ENCODE data around the gene PTPRG.

GRCh38 chr3:62128051-62128450 is 566.7 kb downstream of the PTPRG start:
- no peak for TF ChIP-seq CTCF (IDR thresholded peaks at IDR 0.05)
- TF ChIP-seq POLR2A (IDR thresholded peaks at IDR 0.05): no peak
